ENCODE results near the gene VPS52. TPM values are rescaled to one million over a fixed set of nuclear protein-coding genes. Genes with fewer than 3 reads are reported as not detected.
A peak's percentile ranks its signal among the peaks of the same experiment; 100 is the strongest.

VPS52 gene
- total and polyA plus RNA-seq, 9 of the 15 experiments (the other 6 are each of a cell fraction or from before 2014, with no cell fraction given), result 24.4 to 103 (median 40.2) TPM

DNA sequence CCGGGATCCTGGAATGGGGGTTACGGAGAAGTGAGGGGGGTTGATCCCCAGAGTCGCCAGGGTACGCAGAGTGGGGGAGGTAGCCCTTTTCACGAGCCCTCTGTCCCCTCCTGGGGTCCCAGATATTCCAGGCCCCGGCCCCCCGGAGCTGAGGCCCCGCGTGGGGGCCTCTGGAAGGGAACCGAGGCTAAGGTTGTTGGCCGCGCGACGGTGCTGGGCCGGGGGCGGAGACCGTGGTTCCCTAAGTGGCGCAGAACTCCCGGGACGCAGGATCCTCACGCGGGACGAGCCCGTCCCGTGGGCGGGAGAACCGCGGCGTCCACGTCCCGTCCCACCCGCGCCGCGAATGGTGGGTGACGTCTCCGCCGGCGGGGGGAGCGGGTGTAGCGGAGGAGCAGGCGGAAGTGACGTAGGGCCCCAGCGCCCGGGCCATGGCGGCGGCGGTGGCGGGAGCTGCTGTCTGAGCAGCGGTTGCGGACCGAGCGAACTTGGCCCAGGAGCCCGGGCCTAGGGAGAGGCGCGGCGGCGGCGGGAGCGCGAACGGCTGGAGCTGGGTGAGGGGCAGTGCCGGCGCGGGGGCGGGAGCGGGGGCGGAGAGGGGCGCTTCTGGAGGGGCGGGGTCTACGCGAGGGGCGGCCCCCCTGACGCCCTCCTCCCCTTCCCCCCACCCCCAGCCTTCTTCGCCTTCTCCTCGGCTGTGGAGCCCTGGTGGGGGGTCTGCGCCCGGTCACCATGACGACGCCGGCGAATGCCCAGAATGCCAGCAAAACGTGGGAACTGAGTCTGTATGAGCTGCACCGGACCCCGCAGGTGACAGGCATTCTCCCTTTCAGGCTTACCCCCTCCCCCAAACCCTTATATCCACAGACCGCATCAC lies 63.3 kb downstream of the VPS52 start, which contains the start of gene RING1 (continued):
- TF ChIP-seq, protein P1, sequence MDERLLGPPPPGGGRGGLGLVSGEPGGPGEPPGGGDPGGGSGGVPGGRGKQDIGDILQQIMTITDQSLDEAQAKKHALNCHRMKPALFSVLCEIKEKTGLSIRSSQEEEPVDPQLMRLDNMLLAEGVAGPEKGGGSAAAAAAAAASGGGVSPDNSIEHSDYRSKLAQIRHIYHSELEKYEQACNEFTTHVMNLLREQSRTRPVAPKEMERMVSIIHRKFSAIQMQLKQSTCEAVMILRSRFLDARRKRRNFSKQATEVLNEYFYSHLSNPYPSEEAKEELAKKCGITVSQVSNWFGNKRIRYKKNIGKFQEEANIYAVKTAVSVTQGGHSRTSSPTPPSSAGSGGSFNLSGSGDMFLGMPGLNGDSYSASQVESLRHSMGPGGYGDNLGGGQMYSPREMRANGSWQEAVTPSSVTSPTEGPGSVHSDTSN (CRISPR knock-in tag; IDR thresholded peaks at IDR 0.05; ENCODE audit: low read depth), result no peak
- TF ChIP-seq, protein P1 (tag; conservative IDR thresholded peaks at IDR 0.05; ENCODE audit: low read depth), result no peak
- TF ChIP-seq MCM7 (IDR thresholded peaks at IDR 0.05), result no peak
- no peak for TF ChIP-seq HNRNPH1 (optimal IDR thresholded peaks at IDR 0.05; ENCODE audit: low read depth, low read length)
- TF ChIP-seq GTF2F1 (IDR thresholded peaks at IDR 0.05; ENCODE audit: low read depth, low read length), result peak; percentile 71; the same call in 1 of the 2 replicates
- TF ChIP-seq ZFP36 (IDR thresholded peaks at IDR 0.05; ENCODE audit: low read depth, low read length, partially characterized antibody), result no peak
- TF ChIP-seq NCOA4 (IDR thresholded peaks at IDR 0.05; ENCODE audit: partially characterized antibody), result no peak
- no peak for TF ChIP-seq ZNF644 (tag; IDR thresholded peaks at IDR 0.05; ENCODE audit: low read depth)
- TF ChIP-seq ARNT (IDR thresholded peaks at IDR 0.05), result no peak
- peak; percentile 98 for TF ChIP-seq GABPA (tag; conservative IDR thresholded peaks at IDR 0.05; ENCODE audit: low read depth)
- TF ChIP-seq SUPT5H (IDR thresholded peaks at IDR 0.05), result peak; percentile 95
- TF ChIP-seq, protein P2, sequence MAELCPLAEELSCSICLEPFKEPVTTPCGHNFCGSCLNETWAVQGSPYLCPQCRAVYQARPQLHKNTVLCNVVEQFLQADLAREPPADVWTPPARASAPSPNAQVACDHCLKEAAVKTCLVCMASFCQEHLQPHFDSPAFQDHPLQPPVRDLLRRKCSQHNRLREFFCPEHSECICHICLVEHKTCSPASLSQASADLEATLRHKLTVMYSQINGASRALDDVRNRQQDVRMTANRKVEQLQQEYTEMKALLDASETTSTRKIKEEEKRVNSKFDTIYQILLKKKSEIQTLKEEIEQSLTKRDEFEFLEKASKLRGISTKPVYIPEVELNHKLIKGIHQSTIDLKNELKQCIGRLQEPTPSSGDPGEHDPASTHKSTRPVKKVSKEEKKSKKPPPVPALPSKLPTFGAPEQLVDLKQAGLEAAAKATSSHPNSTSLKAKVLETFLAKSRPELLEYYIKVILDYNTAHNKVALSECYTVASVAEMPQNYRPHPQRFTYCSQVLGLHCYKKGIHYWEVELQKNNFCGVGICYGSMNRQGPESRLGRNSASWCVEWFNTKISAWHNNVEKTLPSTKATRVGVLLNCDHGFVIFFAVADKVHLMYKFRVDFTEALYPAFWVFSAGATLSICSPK (IDR thresholded peaks at IDR 0.05; ENCODE audit: borderline replicate concordance), result no peak
- TF ChIP-seq SRSF3 (IDR thresholded peaks at IDR 0.05; ENCODE audit: insufficient read depth, low read length), result 0 out of 2 replicates have a peak, but pooled peaks have one; percentile 67
- no peak; the same call in 1 of the 2 replicates for TF ChIP-seq KHSRP (IDR thresholded peaks at IDR 0.05)
- TF ChIP-seq SMAD3 (CRISPR knock-in tag; conservative IDR thresholded peaks at IDR 0.05), result peak; percentile 67; the same call in 1 of the 2 replicates
- TF ChIP-seq SLC30A9 (CRISPR knock-in tag; IDR thresholded peaks at IDR 0.05), result no peak
- TF ChIP-seq ERF (CRISPR knock-in tag; IDR thresholded peaks at IDR 0.05), result peak; percentile 94
- no peak for TF ChIP-seq ZNF175 (CRISPR knock-in tag; IDR thresholded peaks at IDR 0.05; ENCODE audit: low read depth)
- no peak for TF ChIP-seq ZNF668 (CRISPR knock-in tag; IDR thresholded peaks at IDR 0.05)
- TF ChIP-seq SMC3 (conservative IDR thresholded peaks at IDR 0.05; ENCODE audit: insufficient read depth, low read depth, low read length), result no peak
- no peak for TF ChIP-seq MED1 (CRISPR knock-in tag; IDR thresholded peaks at IDR 0.05; ENCODE audit: borderline replicate concordance)
- TF ChIP-seq ZNF212 (CRISPR knock-in tag; IDR thresholded peaks at IDR 0.05), result no peak
- TF ChIP-seq STAT5A (IDR thresholded peaks at IDR 0.05; ENCODE audit: borderline replicate concordance, low read length), result no peak
- TF ChIP-seq, protein P3, sequence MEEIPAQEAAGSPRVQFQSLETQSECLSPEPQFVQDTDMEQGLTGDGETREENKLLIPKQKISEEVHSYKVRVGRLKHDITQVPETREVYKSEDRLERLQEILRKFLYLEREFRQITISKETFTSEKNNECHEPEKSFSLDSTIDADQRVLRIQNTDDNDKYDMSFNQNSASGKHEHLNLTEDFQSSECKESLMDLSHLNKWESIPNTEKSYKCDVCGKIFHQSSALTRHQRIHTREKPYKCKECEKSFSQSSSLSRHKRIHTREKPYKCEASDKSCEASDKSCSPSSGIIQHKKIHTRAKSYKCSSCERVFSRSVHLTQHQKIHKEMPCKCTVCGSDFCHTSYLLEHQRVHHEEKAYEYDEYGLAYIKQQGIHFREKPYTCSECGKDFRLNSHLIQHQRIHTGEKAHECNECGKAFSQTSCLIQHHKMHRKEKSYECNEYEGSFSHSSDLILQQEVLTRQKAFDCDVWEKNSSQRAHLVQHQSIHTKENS (CRISPR knock-in tag; IDR thresholded peaks at IDR 0.05), result no peak
- 0 out of 2 replicates have a peak, but pooled peaks have one; percentile 69 for TF ChIP-seq CAMTA2 (CRISPR knock-in tag; conservative IDR thresholded peaks at IDR 0.05)
